Activated CD4-positive, alpha-beta T cell treated with anti-CD3 and anti-CD28 coated beads for 1 hour (primary cell): ENCODE results near the gene RPS16.

Experiments used
- DNase-seq: peaks from one replicate; pipeline ENCODE4 v3.0.0-alpha.2; 2020

The RPS16 gene

GRCh38 chr19:39448271-39448670 lies 12.5 kb upstream of the RPS16 start:
- no peak for DNase-seq

GRCh38 chr19:39446365-39447084 lies 10.8 kb upstream of the RPS16 start:
- DNase-seq: no peak

GRCh38 chr19:39445196-39446111 lies 9.7 kb upstream of the RPS16 start, which contains the start of gene SUPT5H:
Gene SUPT5H, plus strand, starts transcription at chr19:39445582. Its CDS starts 309 bp downstream, at chr19:39445891.
- DNase-seq: peak; percentile 96

- no peak for DNase-seq
Observed at GRCh38 chr19:39444598-39445195, 8.9 kb upstream of the RPS16 start.

- DNase-seq: no peak
Observed at GRCh38 chr19:39438270-39438934, 2.7 kb upstream of the RPS16 start.

- no peak for DNase-seq
Observed at GRCh38 chr19:39436350-39436716, 584 bp upstream of the RPS16 start.

GRCh38 chr19:39434123-39435076 lies 1.3 kb downstream of the RPS16 start:
- DNase-seq: no peak

GRCh38 chr19:39433480-39434079 lies 2.2 kb downstream of the RPS16 start:
- no peak for DNase-seq

GRCh38 chr19:39432677-39433025 lies 3.1 kb downstream of the RPS16 start:
- DNase-seq: no peak

GRCh38 chr19:39430675-39431593 lies 4.8 kb downstream of the RPS16 start:
- no peak for DNase-seq

GRCh38 chr19:39428283-39429112 lies 7.3 kb downstream of the RPS16 start:
- no peak for DNase-seq

- no peak for DNase-seq
Observed at GRCh38 chr19:39427707-39428106, 8.0 kb downstream of the RPS16 start.

- DNase-seq: no peak
Observed at GRCh38 chr19:39426170-39426569, 9.6 kb downstream of the RPS16 start.

- no peak for DNase-seq
Observed at GRCh38 chr19:39425744-39426143, 10.0 kb downstream of the RPS16 start.

- no peak for DNase-seq
Observed at GRCh38 chr19:39424934-39425333, 10.8 kb downstream of the RPS16 start.

- no peak for DNase-seq
Observed at GRCh38 chr19:39423258-39424086, 12.3 kb downstream of the RPS16 start.

GRCh38 chr19:39422020-39422419 lies 13.7 kb downstream of the RPS16 start:
- DNase-seq: no peak

GRCh38 chr19:39420769-39421168 lies 15.0 kb downstream of the RPS16 start:
- DNase-seq: no peak

GRCh38 chr19:39419003-39419402 lies 16.7 kb downstream of the RPS16 start:
- no peak for DNase-seq
